ENCODE measurements around the gene ARHGEF40. TPM values are rescaled to one million over a fixed set of nuclear protein-coding genes. Genes with fewer than 3 reads are reported as not detected.

Gene ARHGEF40
- total and polyA plus RNA-seq, 12 donors: 14.2 to 25.2 (median 17.8) TPM

DNA sequence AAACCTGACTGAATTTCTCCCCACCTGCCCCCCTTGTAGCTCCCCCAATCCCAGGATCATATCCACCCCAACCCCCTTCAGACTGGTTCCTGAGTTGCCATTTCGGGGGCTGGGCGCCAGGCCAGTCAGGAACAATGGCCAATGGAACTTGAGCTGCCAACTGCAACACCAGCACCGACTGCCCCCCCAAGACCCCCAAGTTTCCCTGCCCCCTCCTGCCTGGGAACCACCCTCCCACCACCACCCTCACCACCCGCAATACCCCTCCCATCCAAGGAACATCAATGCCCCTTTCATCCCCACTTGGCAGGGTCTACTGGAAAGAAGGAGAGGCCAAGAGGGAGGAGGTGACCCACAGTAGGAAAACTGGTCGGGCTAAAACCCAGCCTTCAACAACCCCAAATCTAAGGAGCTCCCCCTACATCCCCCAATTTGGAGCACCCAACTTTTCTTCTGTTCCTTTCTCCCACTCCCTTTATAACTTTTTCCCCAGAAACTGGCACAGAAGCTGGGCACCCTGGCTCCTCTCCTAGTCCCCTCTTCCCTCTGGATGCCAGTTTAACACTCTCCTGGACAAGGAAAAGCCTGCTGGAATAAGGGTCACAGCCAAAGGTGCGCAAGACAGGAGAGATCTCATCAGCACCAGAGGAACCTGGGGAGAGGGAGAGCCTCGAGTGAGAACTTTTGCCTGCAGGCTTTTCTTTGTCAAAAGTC lies 43.7 kb upstream of the ARHGEF40 start:
- Histone ChIP-seq H3K9me3 (no peaks in the 10 kb centered on the region), H3K4me1 (peaks cover 14 to 54% (median 36%) of the 10 kb centered on the region in 9 donors), H3K27me3 (peaks cover 0 to 23% (median 0%) of the 10 kb centered on the region in 7 donors), H3K27ac (peak overlapping the region; percentile 86 to 100 (median 98)), H3K4me3 (peak overlapping the region in 5 of 10 donors; percentile 81 to 97 (median 87)), H3K36me3 (peaks cover 0 to 13% (median 4%) of the 10 kb centered on the region in 9 donors)
- TF ChIP-seq, protein P1, sequence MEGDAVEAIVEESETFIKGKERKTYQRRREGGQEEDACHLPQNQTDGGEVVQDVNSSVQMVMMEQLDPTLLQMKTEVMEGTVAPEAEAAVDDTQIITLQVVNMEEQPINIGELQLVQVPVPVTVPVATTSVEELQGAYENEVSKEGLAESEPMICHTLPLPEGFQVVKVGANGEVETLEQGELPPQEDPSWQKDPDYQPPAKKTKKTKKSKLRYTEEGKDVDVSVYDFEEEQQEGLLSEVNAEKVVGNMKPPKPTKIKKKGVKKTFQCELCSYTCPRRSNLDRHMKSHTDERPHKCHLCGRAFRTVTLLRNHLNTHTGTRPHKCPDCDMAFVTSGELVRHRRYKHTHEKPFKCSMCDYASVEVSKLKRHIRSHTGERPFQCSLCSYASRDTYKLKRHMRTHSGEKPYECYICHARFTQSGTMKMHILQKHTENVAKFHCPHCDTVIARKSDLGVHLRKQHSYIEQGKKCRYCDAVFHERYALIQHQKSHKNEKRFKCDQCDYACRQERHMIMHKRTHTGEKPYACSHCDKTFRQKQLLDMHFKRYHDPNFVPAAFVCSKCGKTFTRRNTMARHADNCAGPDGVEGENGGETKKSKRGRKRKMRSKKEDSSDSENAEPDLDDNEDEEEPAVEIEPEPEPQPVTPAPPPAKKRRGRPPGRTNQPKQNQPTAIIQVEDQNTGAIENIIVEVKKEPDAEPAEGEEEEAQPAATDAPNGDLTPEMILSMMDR (IDR thresholded peaks at IDR 0.05): no peak
- intact Hi-C loops (cut with DNase I): loop anchor here in 1 of 10 donors (5.0 kb wide), 1 partner anchor 76 kb away; the partner anchor contains the start of gene TMEM253
- DNase-seq (peak in 1 of 2 donors; percentile 46), ATAC-seq (no peak)
- WGBS, 2 donors: 55 to 56% methylated on average over 7 of the region's 7 CpGs

DNA sequence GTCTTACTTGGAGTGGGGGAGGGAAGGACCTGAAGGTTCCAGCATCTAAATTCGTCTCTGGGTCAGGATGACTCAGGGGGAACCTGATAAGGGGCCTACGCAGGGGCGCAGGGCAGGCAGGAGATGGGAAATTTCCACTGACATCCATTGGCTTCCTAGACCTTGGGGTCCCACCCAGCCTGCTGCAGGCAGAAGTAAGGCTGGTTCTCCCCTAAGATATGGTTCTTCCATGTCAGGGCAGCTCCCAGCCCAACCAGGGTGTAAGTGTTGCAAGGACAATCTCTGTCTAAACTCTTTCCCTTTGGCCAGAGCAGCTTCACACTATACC lies 43.2 kb upstream of the ARHGEF40 start:
- Histone ChIP-seq H3K4me3 (no peak overlapping the region), H3K36me3 (peaks cover 0 to 8% (median 0%) of the 10 kb centered on the region in 9 donors), H3K27ac (peak overlapping the region; percentile 31 to 100 (median 98)), H3K9me3 (no peaks in the 10 kb centered on the region), H3K27me3 (peaks cover 0 to 23% (median 0%) of the 10 kb centered on the region in 7 donors), H3K4me1 (peaks cover 14 to 49% (median 36%) of the 10 kb centered on the region in 9 donors)
- DNase-seq (no peak), ATAC-seq (peak in 2 of 8 donors; percentile 16 to 18)
- WGBS, 2 donors: 7 to 21% methylated on average over 3 of the region's 3 CpGs
- intact Hi-C loops (cut with DNase I): loop anchor here in 1 of 10 donors (5.0 kb wide), 1 partner anchor 75 kb away; the partner anchor contains the start of gene TMEM253
- TF ChIP-seq, protein P1 (IDR thresholded peaks at IDR 0.05): no peak

DNA sequence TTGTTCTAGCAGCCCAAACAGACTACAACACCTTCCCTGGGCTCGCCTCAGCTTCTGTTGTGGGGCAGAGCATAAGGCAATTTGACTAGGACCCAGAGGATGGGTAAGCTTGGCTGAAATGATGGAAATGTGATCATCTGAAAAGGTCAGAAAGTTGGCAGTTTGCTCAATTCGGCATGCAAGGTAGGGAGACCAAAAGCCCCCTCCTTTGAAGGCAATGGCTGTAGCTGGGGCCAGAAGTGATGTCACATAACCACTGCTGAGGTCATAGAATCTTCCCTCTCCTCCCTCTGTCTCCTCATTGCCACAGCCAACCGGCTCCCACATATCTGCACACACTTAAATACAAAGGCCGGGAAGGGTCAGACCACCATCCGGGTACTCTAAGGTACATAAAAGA lies 40.2 kb upstream of the ARHGEF40 start, which contains the start of gene TPPP2:
TSS of gene TPPP2 (plus strand) at position 301 of the 400 bp plus-strand sequence. CDS start 365 bp downstream, outside the sequence.
- 92 to 95% methylated on average over 5 of the region's 5 CpGs for WGBS, 2 donors
- Histone ChIP-seq H3K36me3 (no peaks in the 10 kb centered on the region), H3K4me3 (no peak within 1 kb of the TSS), H3K4me1 (peaks cover 7 to 26% (median 15%) of the 10 kb centered on the region in 9 donors), H3K9me3 (no peaks in the 10 kb centered on the region), H3K27me3 (peaks cover 0 to 11% (median 0%) of the 10 kb centered on the region in 7 donors), H3K27ac (no peak within 1 kb of the TSS)
- intact Hi-C loops (cut with DNase I): loop anchor here in 1 of 10 donors (5.0 kb wide), 1 partner anchor 72 kb away; the partner anchor contains the start of gene TMEM253
- DNase-seq: no peak
- TF ChIP-seq, protein P1 (IDR thresholded peaks at IDR 0.05): no peak
- ATAC-seq: no peak

DNA sequence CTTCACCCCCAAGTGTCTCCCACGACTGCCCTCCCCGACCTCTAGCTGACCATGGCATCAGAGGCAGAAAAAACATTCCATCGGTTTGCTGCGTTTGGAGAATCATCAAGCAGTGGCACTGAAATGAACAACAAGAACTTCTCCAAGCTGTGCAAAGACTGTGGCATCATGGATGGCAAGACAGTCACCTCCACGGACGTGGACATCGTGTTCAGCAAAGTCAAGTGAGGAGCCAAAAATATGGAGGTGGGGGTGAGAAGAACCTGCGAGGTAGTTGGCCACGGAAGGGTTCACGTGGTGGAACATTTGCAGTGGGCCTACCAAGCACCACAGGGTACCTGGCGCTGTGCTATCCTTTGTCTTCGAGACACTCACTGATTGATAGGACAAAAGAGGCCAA lies 39.6 kb upstream of the ARHGEF40 start:
- DNase-seq (no peak), ATAC-seq (no peak)
- intact Hi-C loops (cut with DNase I): no loop called here
- Histone ChIP-seq H3K27ac (no peak overlapping the region), H3K4me3 (no peak overlapping the region), H3K27me3 (peaks cover 0 to 5% (median 0%) of the 10 kb centered on the region in 7 donors), H3K4me1 (peaks cover 6 to 21% (median 12%) of the 10 kb centered on the region in 9 donors), H3K36me3 (no peaks in the 10 kb centered on the region), H3K9me3 (no peaks in the 10 kb centered on the region)
- WGBS, 2 donors: 91 to 96% methylated on average over 12 of the region's 12 CpGs
- TF ChIP-seq, protein P1 (IDR thresholded peaks at IDR 0.05): no peak
